GM23338 (cell line): Measurements from ENCODE around the gene TMEM212. TPM values are rescaled to one million over a fixed set of nuclear protein-coding genes. Genes with fewer than 3 reads are reported as not detected.
A peak's percentile ranks its signal among the peaks of the same experiment; 100 is the strongest.

ENCODE experiments used
- ATAC-seq: fragments of 200-7000 bp; cut with Tn5 transposase; 3 replicates; pipeline ENCODE4 v1.9.1; 2020
- DNase-seq: peaks from one replicate; pipeline ENCODE4 v3.0.0-alpha.2; 2015; ENCODE audit warnings: low spot score
- H2AFZ ChIP-seq: fragments of 200-600 bp; sonication (generic); 2 replicates; pipeline ENCODE4 v1.8.0; 2016; ENCODE audit warnings: antibody characterized with exemption, mild to moderate bottlenecking, moderate library complexity
- H3F3A ChIP-seq: fragments of 200-600 bp; sonication (generic); replicated peaks from 2 replicates; pipeline ENCODE4 v1.8.0; 2017; ENCODE audit warnings: antibody characterized with exemption, mixed run types, low read depth
- H3K27ac ChIP-seq: fragments of 200-600 bp; sonication (generic); 2 replicates; pipeline ENCODE4 v1.6.1; 2016; ENCODE audit warnings: low read depth
- H3K27me3 ChIP-seq: fragments of 200-600 bp; sonication (generic); 2 replicates; pipeline ENCODE4 v1.8.0; 2016; ENCODE audit warnings: mild to moderate bottlenecking, mixed run types, moderate library complexity; ENCODE audit not compliant: insufficient read depth
- H3K36me3 ChIP-seq: fragments of 200-600 bp; sonication (generic); 2 replicates; pipeline ENCODE4 v1.8.0; 2016; ENCODE audit warnings: mild to moderate bottlenecking; ENCODE audit not compliant: insufficient read depth
- H3K4me1 ChIP-seq: fragments of 200-600 bp; sonication (generic); 2 replicates; pipeline ENCODE4 v1.8.0; 2016; ENCODE audit warnings: mild to moderate bottlenecking, moderate library complexity; ENCODE audit not compliant: insufficient read depth
- H3K4me2 ChIP-seq: fragments of 200-600 bp; sonication (generic); 2 replicates; pipeline ENCODE4 v1.7.1; 2017; ENCODE audit warnings: mixed run types
- H3K4me3 ChIP-seq: fragments of 200-600 bp; sonication (generic); 2 replicates; pipeline ENCODE4 v1.6.1; 2016; ENCODE audit warnings: mixed run types
- H3K79me2 ChIP-seq: fragments of 200-600 bp; sonication (generic); replicated peaks from 2 replicates; pipeline ENCODE4 v1.8.0; 2017; ENCODE audit warnings: mild to moderate bottlenecking; ENCODE audit not compliant: insufficient read depth
- H3K9me2 ChIP-seq: fragments of 200-600 bp; sonication (generic); 2 replicates; pipeline ENCODE4 v1.8.0; 2017; ENCODE audit not compliant: insufficient read depth
- H4K20me1 ChIP-seq: fragments of 200-600 bp; sonication (generic); replicated peaks from 2 replicates; pipeline ENCODE4 v1.8.0; 2017; ENCODE audit warnings: mild to moderate bottlenecking; ENCODE audit not compliant: insufficient read depth
- H3K27ac Mint-ChIP-seq: 2 replicates; pipeline ENCODE4 v1.8.0; 2020; ENCODE audit warnings: inconsistent platforms, mild to moderate bottlenecking, moderate library complexity, mixed read lengths
- H3K27me3 Mint-ChIP-seq: 3 replicates; pipeline ENCODE4 v1.8.0; 2022; ENCODE audit warnings: low read depth, mild to moderate bottlenecking, moderate library complexity, mixed read lengths, inconsistent platforms; ENCODE audit not compliant: insufficient read depth, poor library complexity
- H3K36me3 Mint-ChIP-seq: 3 replicates; pipeline ENCODE4 v1.8.0; 2021; ENCODE audit warnings: low read depth, mild to moderate bottlenecking, inconsistent platforms, moderate library complexity, mixed read lengths
- H3K4me1 Mint-ChIP-seq: 3 replicates; pipeline ENCODE4 v1.8.0; 2020; ENCODE audit warnings: mild to moderate bottlenecking, inconsistent platforms, mixed read lengths
- H3K4me3 Mint-ChIP-seq: 3 replicates; pipeline ENCODE4 v1.8.0; 2021; ENCODE audit warnings: moderate library complexity, mild to moderate bottlenecking, inconsistent platforms, mixed read lengths
- H3K9me3 Mint-ChIP-seq: 3 replicates; pipeline ENCODE4 v1.8.0; 2020; ENCODE audit warnings: moderate library complexity, mild to moderate bottlenecking, inconsistent platforms, mixed read lengths
- EZH2phosphoT487 ChIP-seq: fragments of 200-600 bp; sonication (generic); IDR thresholded peaks from one replicate; pipeline ENCODE4 v1.8.1; 2018; ENCODE audit warnings: antibody characterized with exemption; ENCODE audit not compliant: unreplicated experiment
- JUNB ChIP-seq: IDR thresholded peaks from one replicate; pipeline ENCODE4 v1.6.1; 2016; ENCODE audit warnings: antibody characterized with exemption; ENCODE audit not compliant: unreplicated experiment
- NANOG ChIP-seq: IDR thresholded peaks from 2 replicates; pipeline ENCODE4 v1.6.1; 2016; ENCODE audit warnings: antibody characterized with exemption, borderline replicate concordance
- POLR2AphosphoS5 ChIP-seq: IDR thresholded peaks from 2 replicates; pipeline ENCODE4 v1.6.1; 2016; ENCODE audit warnings: antibody characterized with exemption, low read depth
- STAT1 ChIP-seq: IDR thresholded peaks from one replicate; pipeline ENCODE4 v1.6.1; 2016; ENCODE audit warnings: antibody characterized with exemption; ENCODE audit not compliant: unreplicated experiment
- ZNF331 ChIP-seq: fragments of 250-450 bp; sonication (Bioruptor Pico); IDR thresholded peaks from 2 replicates; pipeline ENCODE4 v1.5.0; 2020; ENCODE audit warnings: low read depth, mild to moderate bottlenecking, moderate library complexity
- polyA plus RNA-seq: library from polyadenylated mRNA; unstranded; fragments of >200 nt; fragmentation: Nextera tagmentation; extraction: Ambion mirVana; gene quantifications from 2 replicates; pipeline ENCODE4 v1.2.1, GENCODE V29; 2016
- total RNA-seq: library from RNA; depleted of rRNA; stranded (reverse); fragments of >200 nt; shearing (Covaris generic); gene quantifications from 2 replicates; pipeline ENCODE4 v1.2.3, GENCODE V29; 2014
- TF ChIP-seq, protein P1 (sequence below), 2 experiments: fragments of 200-600 bp in 1 of 2; sonication (generic) in 1 of 2; conservative IDR thresholded peaks; 2 replicates each; pipeline versions ENCODE4 v1.5.1 to v1.6.1; 2016 to 2017; ENCODE audit warnings: antibody characterized with exemption in 2 of 2, low read depth in 2 of 2, mild to moderate bottlenecking in 2 of 2, moderate library complexity in 1 of 2
- TF ChIP-seq, protein P2 (sequence below): fragments of 250-450 bp; sonication (Bioruptor Pico); IDR thresholded peaks from 2 replicates; pipeline ENCODE4 v1.5.0; 2020; ENCODE audit warnings: mild to moderate bottlenecking, moderate library complexity

Gene TMEM212
- total and polyA plus RNA-seq, 2 experiments from 2014 or later: not detected

DNA sequence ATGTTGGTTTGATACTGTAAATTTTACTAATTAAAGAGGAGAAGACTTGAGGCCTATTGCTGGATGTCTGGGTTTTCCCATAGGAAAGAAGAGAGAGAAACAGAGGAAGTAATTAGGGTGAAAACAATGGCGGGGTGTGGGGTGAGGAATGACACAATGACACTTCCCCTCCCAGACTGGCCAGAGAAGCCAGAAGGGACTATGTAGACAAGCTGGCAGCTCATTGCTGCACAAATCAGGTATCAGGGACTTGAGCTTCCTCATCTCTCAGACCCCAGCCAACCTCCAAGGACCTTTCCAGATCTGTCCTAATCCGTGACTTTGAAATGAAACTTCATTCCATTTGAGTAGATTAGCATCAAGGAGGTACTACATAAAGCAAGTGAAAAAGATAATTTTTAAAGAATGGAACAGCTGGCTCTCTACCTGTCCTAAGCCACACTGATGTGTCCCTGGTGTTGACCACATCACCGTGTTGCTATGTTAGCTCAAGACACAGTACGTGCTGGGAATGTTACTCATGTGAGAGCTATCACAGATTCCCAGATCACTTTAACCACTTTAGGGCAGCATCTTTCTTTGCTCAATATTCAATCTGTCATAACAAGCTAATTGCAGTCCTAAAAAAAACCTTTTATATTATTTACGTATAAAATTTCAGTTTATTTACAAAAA is 22.2 kb downstream of the TMEM212 start (continued):
- TF ChIP-seq ZNF331 (CRISPR knock-in tag): no peak

DNA sequence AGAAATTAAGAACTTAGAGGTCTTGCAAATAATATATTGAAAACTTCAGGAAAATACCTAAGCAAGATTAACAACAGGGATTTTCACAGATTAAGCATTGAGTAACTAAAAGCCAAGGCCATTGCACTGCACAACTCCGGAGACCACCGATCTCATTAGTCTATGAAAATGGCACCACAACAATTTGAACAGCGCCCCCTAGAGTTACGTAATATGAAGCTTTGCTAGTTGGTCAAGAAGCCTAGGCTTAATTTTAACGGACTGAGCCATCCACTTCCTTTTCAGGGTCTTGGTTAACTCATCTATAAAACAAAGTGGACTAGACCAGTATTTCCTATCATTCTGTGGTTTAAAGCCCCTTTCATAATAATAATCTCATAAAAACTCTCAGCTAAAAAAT is 24.8 kb downstream of the TMEM212 start:
- peak; percentile 89 for DNase-seq
- no peaks in the 10 kb centered on the region for H3K27me3 ChIP-seq
- H3K79me2 ChIP-seq: no peaks in the 10 kb centered on the region
- H3K27ac Mint-ChIP-seq: no peak overlapping the region
- H3K4me1 ChIP-seq: peaks cover 8% of the 10 kb centered on the region; the same call in 1 of the 2 replicates
- no peak overlapping the region for H3K4me2 ChIP-seq
- H3K36me3 Mint-ChIP-seq: no peaks in the 10 kb centered on the region
- peaks cover 5% of the 10 kb centered on the region; the same call in 1 of the 2 replicates for H3K9me2 ChIP-seq
- no peak overlapping the region for H3K4me3 Mint-ChIP-seq
- no peaks in the 10 kb centered on the region; the same call in 2 of the 3 replicates for H3K9me3 Mint-ChIP-seq
- H3K27me3 Mint-ChIP-seq: peaks cover 1% of the 10 kb centered on the region
- no peak overlapping the region for H2AFZ ChIP-seq
- no peak overlapping the region for H3K4me3 ChIP-seq
- no peak; the same call in 2 of the 3 replicates for ATAC-seq
- TF ChIP-seq, protein P1, sequence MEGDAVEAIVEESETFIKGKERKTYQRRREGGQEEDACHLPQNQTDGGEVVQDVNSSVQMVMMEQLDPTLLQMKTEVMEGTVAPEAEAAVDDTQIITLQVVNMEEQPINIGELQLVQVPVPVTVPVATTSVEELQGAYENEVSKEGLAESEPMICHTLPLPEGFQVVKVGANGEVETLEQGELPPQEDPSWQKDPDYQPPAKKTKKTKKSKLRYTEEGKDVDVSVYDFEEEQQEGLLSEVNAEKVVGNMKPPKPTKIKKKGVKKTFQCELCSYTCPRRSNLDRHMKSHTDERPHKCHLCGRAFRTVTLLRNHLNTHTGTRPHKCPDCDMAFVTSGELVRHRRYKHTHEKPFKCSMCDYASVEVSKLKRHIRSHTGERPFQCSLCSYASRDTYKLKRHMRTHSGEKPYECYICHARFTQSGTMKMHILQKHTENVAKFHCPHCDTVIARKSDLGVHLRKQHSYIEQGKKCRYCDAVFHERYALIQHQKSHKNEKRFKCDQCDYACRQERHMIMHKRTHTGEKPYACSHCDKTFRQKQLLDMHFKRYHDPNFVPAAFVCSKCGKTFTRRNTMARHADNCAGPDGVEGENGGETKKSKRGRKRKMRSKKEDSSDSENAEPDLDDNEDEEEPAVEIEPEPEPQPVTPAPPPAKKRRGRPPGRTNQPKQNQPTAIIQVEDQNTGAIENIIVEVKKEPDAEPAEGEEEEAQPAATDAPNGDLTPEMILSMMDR (conservative IDR thresholded peaks at IDR 0.05; ENCODE audit: low read depth in 2 of 2): peak; percentile 73 to 88
- no peak for TF ChIP-seq ZNF331 (CRISPR knock-in tag)
- H4K20me1 ChIP-seq: no peaks in the 10 kb centered on the region
- H3F3A ChIP-seq: no peaks in the 10 kb centered on the region
- no peaks in the 10 kb centered on the region for H3K36me3 ChIP-seq
- no peak overlapping the region for H3K27ac ChIP-seq
- peaks cover 8% of the 10 kb centered on the region for H3K4me1 Mint-ChIP-seq

DNA sequence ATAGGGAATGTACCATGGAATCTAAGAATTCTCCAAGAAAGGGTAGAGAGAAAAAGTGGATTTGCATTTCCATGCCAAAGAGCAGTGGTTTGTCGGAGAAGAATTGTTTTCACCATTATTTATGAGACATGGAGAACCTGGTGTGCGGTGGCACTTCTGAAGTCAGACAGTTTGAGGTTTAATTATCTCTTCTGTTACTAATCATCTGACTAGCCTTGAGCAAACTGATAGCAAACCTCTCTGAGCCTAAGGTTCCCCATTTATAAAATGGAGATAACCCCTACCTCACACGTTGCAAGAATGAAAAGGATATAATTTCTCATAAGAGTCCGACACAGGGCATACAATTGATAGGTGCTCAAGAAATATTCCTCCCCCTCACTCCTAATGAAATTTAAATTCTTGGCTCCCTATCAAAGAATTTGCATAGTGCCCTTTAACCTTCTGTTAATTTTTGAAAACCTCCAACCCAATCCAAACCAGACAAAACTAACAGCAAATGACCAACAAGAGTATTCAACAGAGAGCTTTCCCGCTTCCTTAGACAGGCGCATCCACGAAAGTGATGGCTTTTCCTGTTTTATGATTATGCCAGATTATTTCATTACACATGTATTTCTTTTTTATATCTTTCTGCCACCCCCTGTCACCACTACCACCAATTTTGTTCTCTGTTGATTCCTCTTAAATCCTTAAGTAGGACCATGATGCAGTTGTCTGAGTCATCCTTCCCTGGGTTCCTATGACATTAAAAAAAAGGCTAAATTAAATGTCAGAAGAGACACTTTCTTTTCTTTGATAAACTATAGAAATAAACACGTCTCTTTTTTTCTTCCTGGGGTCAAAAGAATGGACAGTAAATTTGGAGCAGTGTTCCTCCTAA is 28.5 kb downstream of the TMEM212 start:
- ATAC-seq: no peak
- H3K27ac Mint-ChIP-seq: no peak overlapping the region; the same call in 1 of the 2 replicates
- TF ChIP-seq ZNF331 (CRISPR knock-in tag) (no peak), STAT1 (no peak), EZH2phosphoT487 (no peak), POLR2AphosphoS5 (no peak), JUNB (no peak), NANOG (no peak)
- TF ChIP-seq, protein P2, sequence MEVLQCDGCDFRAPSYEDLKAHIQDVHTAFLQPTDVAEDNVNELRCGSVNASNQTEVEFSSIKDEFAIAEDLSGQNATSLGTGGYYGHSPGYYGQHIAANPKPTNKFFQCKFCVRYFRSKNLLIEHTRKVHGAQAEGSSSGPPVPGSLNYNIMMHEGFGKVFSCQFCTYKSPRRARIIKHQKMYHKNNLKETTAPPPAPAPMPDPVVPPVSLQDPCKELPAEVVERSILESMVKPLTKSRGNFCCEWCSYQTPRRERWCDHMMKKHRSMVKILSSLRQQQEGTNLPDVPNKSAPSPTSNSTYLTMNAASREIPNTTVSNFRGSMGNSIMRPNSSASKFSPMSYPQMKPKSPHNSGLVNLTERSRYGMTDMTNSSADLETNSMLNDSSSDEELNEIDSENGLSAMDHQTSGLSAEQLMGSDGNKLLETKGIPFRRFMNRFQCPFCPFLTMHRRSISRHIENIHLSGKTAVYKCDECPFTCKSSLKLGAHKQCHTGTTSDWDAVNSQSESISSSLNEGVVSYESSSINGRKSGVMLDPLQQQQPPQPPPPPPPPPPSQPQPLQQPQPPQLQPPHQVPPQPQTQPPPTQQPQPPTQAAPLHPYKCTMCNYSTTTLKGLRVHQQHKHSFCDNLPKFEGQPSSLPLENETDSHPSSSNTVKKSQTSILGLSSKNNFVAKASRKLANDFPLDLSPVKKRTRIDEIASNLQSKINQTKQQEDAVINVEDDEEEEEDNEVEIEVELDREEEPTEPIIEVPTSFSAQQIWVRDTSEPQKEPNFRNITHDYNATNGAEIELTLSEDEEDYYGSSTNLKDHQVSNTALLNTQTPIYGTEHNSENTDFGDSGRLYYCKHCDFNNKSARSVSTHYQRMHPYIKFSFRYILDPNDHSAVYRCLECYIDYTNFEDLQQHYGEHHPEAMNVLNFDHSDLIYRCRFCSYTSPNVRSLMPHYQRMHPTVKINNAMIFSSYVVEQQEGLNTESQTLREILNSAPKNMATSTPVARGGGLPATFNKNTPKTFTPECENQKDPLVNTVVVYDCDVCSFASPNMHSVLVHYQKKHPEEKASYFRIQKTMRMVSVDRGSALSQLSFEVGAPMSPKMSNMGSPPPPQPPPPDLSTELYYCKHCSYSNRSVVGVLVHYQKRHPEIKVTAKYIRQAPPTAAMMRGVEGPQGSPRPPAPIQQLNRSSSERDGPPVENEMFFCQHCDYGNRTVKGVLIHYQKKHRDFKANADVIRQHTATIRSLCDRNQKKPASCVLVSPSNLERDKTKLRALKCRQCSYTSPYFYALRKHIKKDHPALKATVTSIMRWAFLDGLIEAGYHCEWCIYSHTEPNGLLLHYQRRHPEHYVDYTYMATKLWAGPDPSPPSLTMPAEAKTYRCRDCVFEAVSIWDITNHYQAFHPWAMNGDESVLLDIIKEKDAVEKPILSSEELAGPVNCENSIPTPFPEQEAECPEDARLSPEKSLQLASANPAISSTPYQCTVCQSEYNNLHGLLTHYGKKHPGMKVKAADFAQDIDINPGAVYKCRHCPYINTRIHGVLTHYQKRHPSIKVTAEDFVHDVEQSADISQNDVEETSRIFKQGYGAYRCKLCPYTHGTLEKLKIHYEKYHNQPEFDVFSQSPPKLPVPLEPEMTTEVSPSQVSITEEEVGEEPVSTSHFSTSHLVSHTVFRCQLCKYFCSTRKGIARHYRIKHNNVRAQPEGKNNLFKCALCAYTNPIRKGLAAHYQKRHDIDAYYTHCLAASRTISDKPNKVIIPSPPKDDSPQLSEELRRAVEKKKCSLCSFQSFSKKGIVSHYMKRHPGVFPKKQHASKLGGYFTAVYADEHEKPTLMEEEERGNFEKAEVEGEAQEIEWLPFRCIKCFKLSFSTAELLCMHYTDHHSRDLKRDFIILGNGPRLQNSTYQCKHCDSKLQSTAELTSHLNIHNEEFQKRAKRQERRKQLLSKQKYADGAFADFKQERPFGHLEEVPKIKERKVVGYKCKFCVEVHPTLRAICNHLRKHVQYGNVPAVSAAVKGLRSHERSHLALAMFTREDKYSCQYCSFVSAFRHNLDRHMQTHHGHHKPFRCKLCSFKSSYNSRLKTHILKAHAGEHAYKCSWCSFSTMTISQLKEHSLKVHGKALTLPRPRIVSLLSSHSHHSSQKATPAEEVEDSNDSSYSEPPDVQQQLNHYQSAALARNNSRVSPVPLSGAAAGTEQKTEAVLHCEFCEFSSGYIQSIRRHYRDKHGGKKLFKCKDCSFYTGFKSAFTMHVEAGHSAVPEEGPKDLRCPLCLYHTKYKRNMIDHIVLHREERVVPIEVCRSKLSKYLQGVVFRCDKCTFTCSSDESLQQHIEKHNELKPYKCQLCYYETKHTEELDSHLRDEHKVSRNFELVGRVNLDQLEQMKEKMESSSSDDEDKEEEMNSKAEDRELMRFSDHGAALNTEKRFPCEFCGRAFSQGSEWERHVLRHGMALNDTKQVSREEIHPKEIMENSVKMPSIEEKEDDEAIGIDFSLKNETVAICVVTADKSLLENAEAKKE (CRISPR knock-in tag): no peak

More for the DNA sequence above, 28.5 kb downstream of the TMEM212 start:
- Histone ChIP-seq H3K9me2 (peaks cover 5% of the 10 kb centered on the region; the same call in 1 of the 2 replicates), H3K36me3 (no peaks in the 10 kb centered on the region), H3F3A (no peaks in the 10 kb centered on the region), H3K27me3 (no peaks in the 10 kb centered on the region), H3K79me2 (no peaks in the 10 kb centered on the region), H3K4me2 (no peak overlapping the region), H3K4me3 (no peak overlapping the region), H3K4me1 (peaks cover 21% of the 10 kb centered on the region), H4K20me1 (no peaks in the 10 kb centered on the region), H3K27ac (no peak overlapping the region), H2AFZ (no peak overlapping the region)
- Mint-ChIP-seq H3K4me3 (no peak overlapping the region), H3K9me3 (no peaks in the 10 kb centered on the region; the same call in 2 of the 3 replicates), H3K4me1 (peaks cover 24% of the 10 kb centered on the region), H3K27me3 (peaks cover 4% of the 10 kb centered on the region), H3K36me3 (no peaks in the 10 kb centered on the region)
- DNase-seq: no peak
